ENCODE data around the gene CREG1.
"Not testable (repeated sequence)": the region's sequence is repeated elsewhere in the genome, so short reads cannot be mapped to it uniquely, and the experiment has no call there.

The CREG1 gene

DNA sequence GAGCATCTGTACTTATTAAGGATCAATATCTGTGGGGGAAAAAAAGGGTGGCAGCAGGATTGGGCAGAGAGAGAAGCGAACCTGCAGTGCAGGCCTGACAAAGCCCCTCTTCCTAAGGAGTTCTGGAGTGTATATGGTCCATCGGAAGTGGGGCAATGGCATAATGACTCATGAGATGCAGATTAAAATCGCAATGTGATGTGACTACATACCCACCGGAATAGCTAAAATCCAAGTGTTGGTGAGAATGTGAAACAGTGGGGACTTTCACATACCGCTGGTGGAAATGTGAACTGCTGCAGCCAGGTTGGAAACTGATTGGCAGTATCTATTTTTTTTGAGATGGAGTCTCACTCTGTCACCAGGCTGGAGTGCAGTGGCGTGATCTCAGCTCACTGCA is 8.2 kb upstream of the CREG1 start:
- Histone ChIP-seq H3K4me3 (replicated peaks; ENCODE audit: insufficient read depth, low read length) (no peak overlapping the region), H3K27ac (replicated peaks) (no peak overlapping the region), H3K27me3 (ENCODE audit: insufficient read depth, poor library complexity, severe bottlenecking) (no peaks in the 10 kb centered on the region)
- DNase-seq (ENCODE audit: low read depth in 1 of 2, low spot score in 1 of 2) = no peak
- TF ChIP-seq GABPA (IDR thresholded peaks at IDR 0.05; ENCODE audit: low read depth) = no peak
- TF ChIP-seq, protein P1, sequence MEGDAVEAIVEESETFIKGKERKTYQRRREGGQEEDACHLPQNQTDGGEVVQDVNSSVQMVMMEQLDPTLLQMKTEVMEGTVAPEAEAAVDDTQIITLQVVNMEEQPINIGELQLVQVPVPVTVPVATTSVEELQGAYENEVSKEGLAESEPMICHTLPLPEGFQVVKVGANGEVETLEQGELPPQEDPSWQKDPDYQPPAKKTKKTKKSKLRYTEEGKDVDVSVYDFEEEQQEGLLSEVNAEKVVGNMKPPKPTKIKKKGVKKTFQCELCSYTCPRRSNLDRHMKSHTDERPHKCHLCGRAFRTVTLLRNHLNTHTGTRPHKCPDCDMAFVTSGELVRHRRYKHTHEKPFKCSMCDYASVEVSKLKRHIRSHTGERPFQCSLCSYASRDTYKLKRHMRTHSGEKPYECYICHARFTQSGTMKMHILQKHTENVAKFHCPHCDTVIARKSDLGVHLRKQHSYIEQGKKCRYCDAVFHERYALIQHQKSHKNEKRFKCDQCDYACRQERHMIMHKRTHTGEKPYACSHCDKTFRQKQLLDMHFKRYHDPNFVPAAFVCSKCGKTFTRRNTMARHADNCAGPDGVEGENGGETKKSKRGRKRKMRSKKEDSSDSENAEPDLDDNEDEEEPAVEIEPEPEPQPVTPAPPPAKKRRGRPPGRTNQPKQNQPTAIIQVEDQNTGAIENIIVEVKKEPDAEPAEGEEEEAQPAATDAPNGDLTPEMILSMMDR (IDR thresholded peaks at IDR 0.05; ENCODE audit: insufficient read depth, low read length) = no peak
- TF ChIP-seq, protein P2, sequence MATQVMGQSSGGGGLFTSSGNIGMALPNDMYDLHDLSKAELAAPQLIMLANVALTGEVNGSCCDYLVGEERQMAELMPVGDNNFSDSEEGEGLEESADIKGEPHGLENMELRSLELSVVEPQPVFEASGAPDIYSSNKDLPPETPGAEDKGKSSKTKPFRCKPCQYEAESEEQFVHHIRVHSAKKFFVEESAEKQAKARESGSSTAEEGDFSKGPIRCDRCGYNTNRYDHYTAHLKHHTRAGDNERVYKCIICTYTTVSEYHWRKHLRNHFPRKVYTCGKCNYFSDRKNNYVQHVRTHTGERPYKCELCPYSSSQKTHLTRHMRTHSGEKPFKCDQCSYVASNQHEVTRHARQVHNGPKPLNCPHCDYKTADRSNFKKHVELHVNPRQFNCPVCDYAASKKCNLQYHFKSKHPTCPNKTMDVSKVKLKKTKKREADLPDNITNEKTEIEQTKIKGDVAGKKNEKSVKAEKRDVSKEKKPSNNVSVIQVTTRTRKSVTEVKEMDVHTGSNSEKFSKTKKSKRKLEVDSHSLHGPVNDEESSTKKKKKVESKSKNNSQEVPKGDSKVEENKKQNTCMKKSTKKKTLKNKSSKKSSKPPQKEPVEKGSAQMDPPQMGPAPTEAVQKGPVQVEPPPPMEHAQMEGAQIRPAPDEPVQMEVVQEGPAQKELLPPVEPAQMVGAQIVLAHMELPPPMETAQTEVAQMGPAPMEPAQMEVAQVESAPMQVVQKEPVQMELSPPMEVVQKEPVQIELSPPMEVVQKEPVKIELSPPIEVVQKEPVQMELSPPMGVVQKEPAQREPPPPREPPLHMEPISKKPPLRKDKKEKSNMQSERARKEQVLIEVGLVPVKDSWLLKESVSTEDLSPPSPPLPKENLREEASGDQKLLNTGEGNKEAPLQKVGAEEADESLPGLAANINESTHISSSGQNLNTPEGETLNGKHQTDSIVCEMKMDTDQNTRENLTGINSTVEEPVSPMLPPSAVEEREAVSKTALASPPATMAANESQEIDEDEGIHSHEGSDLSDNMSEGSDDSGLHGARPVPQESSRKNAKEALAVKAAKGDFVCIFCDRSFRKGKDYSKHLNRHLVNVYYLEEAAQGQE (IDR thresholded peaks at IDR 0.05; ENCODE audit: insufficient replicate concordance, low read depth) = no peak
- TF ChIP-seq POLR2AphosphoS5 (IDR thresholded peaks at IDR 0.05; ENCODE audit: low read depth) = no peak
- no peak for TF ChIP-seq SPI1 (IDR thresholded peaks at IDR 0.05; ENCODE audit: borderline replicate concordance, low read depth)

DNA sequence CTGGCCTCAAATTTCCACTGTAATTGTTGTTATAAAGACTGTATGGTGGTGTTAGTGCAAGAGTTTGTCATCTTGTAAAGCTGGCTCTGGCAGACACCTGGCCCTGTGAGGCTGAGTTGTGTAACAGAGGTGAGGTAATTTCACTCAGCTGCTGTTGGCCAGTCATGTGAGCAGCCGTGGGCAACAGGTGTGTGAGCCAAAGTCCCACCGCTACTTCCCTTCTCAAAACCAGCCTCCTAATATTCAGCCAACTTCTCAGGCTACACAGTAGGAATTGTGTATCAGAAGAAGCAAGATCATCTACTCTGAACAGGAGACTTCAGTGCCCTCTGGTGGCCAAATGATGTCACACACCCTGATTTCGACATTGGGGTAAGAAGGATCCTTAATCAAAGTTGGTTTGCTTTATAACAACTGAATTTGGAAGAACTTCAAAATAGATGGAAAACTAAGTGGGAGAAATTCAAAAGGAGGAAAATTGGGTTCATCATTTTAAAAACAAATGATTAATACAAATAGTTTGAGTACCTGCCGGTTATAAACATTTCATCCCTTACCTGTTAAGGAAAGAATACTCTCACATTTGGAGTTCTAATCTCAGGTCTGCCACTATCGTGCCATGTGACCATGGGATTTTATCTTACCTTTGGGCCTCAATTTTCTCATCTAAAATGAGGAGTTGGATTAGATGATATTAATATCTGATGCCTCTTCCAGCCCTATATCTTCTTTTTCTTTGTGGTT is 2.6 kb upstream of the CREG1 start:
- no peaks in the 10 kb centered on the region for H3K27me3 ChIP-seq (ENCODE audit: insufficient read depth, poor library complexity, severe bottlenecking)

DNA sequence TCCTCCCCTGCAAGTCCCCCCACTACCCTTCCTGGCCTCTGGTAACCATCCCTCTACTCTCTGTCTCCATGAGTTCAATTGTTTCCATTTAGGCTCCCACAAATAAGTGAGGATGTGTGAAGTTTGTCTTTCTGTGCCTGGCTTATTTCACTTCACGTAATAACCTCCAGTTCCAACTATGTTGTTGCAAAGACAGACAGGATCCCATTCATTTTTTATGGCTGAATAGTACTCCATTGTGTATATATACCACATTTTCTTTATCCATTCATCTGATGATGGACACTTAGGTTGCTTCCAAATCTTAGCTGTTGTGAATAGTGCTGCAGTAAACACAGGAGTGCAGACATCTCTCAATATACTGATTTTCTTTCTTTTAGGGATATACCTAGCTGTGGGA is 1.5 kb upstream of the CREG1 start:
- DNase-seq (ENCODE audit: low read depth in 1 of 2, low spot score in 1 of 2); H3K27me3 ChIP-seq (ENCODE audit: insufficient read depth, poor library complexity, severe bottlenecking); H3K4me3 ChIP-seq (replicated peaks; ENCODE audit: insufficient read depth, low read length); H3K27ac ChIP-seq (replicated peaks): not testable (repeated sequence)

More for the DNA sequence above, 2.6 kb upstream of the CREG1 start:
- Histone ChIP-seq H3K4me3 (replicated peaks; ENCODE audit: insufficient read depth, low read length) (no peak overlapping the region), H3K27ac (replicated peaks) (no peak overlapping the region)
- peak; percentile 70 to 86 for DNase-seq (ENCODE audit: low read depth in 1 of 2, low spot score in 1 of 2)
- TF ChIP-seq SPI1 (IDR thresholded peaks at IDR 0.05; ENCODE audit: borderline replicate concordance, low read depth) (no peak), GABPA (IDR thresholded peaks at IDR 0.05; ENCODE audit: low read depth) (no peak), POLR2AphosphoS5 (IDR thresholded peaks at IDR 0.05; ENCODE audit: low read depth) (no peak)
- TF ChIP-seq, protein P2 (IDR thresholded peaks at IDR 0.05; ENCODE audit: insufficient replicate concordance, low read depth) = no peak
- TF ChIP-seq, protein P1 (IDR thresholded peaks at IDR 0.05; ENCODE audit: insufficient read depth, low read length) = peak; percentile 70

DNA sequence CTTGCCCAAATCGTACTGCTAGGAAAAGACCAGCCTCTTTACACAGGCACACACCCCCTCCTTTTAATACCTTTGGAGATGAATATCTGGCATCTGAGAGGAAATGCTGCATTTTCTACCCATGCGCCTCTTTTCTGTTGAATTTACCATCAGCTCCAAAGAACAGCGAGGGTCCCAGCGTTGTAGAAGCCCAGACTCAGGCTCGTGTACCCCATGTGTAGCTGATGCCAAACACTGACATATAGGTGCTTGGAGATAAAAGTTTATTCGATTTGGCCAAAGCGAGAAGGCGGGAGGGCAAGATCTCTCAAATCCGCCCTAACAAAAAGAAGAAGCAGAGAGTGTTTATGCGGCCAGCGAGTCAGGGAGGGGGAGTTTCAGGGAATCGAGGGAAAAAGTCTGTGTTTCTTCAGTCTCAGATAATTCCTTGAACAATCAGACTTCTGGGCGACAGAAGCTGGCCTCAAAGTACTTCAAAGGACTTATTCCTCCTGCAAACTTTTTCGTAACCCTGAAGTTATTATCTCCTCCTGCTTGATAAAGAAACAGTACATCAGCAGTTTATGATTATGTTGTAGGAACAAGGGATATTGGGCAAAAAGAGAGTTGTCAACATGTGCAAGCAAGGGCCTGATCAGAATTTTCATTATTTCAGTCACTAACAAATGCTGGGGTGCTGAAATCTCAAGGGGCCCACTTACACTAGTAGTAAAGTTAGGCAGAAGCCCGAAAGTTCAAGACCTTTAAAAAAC is 642 bp upstream of the CREG1 start:
- DNase-seq (ENCODE audit: low read depth in 1 of 2, low spot score in 1 of 2) = peak in 1 of 2 experiments; percentile 36
- H3K27ac ChIP-seq (replicated peaks) = peak overlapping the region; percentile 30
- H3K27me3 ChIP-seq (ENCODE audit: insufficient read depth, poor library complexity, severe bottlenecking) = no peaks in the 10 kb centered on the region
- H3K4me3 ChIP-seq (replicated peaks; ENCODE audit: insufficient read depth, low read length) = peak overlapping the region; percentile 94
- TF ChIP-seq, protein P1 (IDR thresholded peaks at IDR 0.05; ENCODE audit: insufficient read depth, low read length) = no peak
- TF ChIP-seq GABPA (IDR thresholded peaks at IDR 0.05; ENCODE audit: low read depth) = no peak
- no peak for TF ChIP-seq SPI1 (IDR thresholded peaks at IDR 0.05; ENCODE audit: borderline replicate concordance, low read depth)
- TF ChIP-seq POLR2AphosphoS5 (IDR thresholded peaks at IDR 0.05; ENCODE audit: low read depth) = no peak
